MCF 10A (cell line): ENCODE measurements around the gene PHKG2. TPM values are rescaled to one million over a fixed set of nuclear protein-coding genes. Genes with fewer than 3 reads are reported as not detected.
A peak's percentile ranks its signal among the peaks of the same experiment; 100 is the strongest.

Experiments used
- BruUV-seq: library from RNA; stranded (reverse); fragments of 400-500 nt; replicated peaks from 2 replicates; lab custom pipeline; 2021; lab: Mats Ljungman, UMichigan
- CTCF ChIA-PET: fragments of 300-600 bp; sonication (Branson Sonifier 250); formaldehyde crosslinking; extraction: SDS; loops from one replicate; lab custom pipeline; 2021; ENCODE audit warnings: antibody characterized with exemption, inconsistent platforms; lab: Yijun Ruan, JAX
- POLR2A ChIA-PET: fragments of 300-600, 350-650 bp; sonication (Branson Sonifier 250); formaldehyde crosslinking; extraction: SDS; loops from one replicate; lab custom pipeline; 2020; ENCODE audit warnings: antibody characterized with exemption, inconsistent platforms; lab: Yijun Ruan, JAX
- DNase-seq: peaks from one replicate; pipeline ENCODE4 v3.0.0-alpha.2; 2018; ENCODE audit not compliant: unreplicated experiment
- H3K27ac Mint-ChIP-seq: one replicate; pipeline ENCODE4 v1.8.0; 2022; ENCODE audit warnings: mild to moderate bottlenecking, low read depth, mixed read lengths; ENCODE audit not compliant: unreplicated experiment
- H3K27me3 Mint-ChIP-seq: one replicate; pipeline ENCODE4 v1.8.0; 2022; ENCODE audit warnings: mixed read lengths; ENCODE audit not compliant: insufficient read depth, unreplicated experiment
- H3K36me3 Mint-ChIP-seq: one replicate; pipeline ENCODE4 v1.8.0; 2022; ENCODE audit warnings: mild to moderate bottlenecking, moderate library complexity, mixed read lengths; ENCODE audit not compliant: insufficient read depth, unreplicated experiment
- H3K4me1 Mint-ChIP-seq: one replicate; pipeline ENCODE4 v1.8.0; 2022; ENCODE audit warnings: mixed read lengths; ENCODE audit not compliant: insufficient read depth, unreplicated experiment
- H3K4me3 Mint-ChIP-seq: one replicate; pipeline ENCODE4 v1.8.0; 2022; ENCODE audit warnings: mild to moderate bottlenecking, moderate library complexity, mixed read lengths; ENCODE audit not compliant: unreplicated experiment
- H3K9me3 Mint-ChIP-seq: one replicate; pipeline ENCODE4 v1.8.0; 2022; ENCODE audit warnings: mixed read lengths; ENCODE audit not compliant: unreplicated experiment
- intact Hi-C: fragments of 100-400 bp; cut with micrococcal nuclease; formaldehyde crosslinking; loops from 2 replicates; pipeline ENCODE4 v1.14.1; 2022
- total RNA-seq: library from RNA; stranded (reverse); gene quantifications from 2 replicates; pipeline ENCODE4 v1.2.3, GENCODE V29; 2022
- TF ChIP-seq, protein P1 (sequence below): fragments of 200-600 bp; IDR thresholded peaks from one replicate; pipeline ENCODE4 v1.8.0; 2022; ENCODE audit warnings: antibody characterized with exemption, mild to moderate bottlenecking; ENCODE audit not compliant: unreplicated experiment

Gene PHKG2
- total RNA-seq, 1 experiment from 2014 or later, result 28.4 TPM

- DNase-seq, result peak; percentile 64
- ChIA-PET POLR2A (interaction anchor here (0.6 to 5.2 kb wide), 11 partner anchors 9 to 1812 kb away, joined by 3 to 123 read pairs (median 4); partner anchors contain the start of genes PHKG2 and SPNS1), CTCF (interaction anchor here (0.5 to 1.0 kb wide), 4 partner anchors 19 to 1227 kb away, joined by 3 to 4 read pairs (median 3); no protein-coding TSS in a partner anchor)
- Mint-ChIP-seq H3K4me1 (peaks cover 10% of the 10 kb centered on the region), H3K27me3 (no peaks in the 10 kb centered on the region), H3K27ac (peak overlapping the region; percentile 81), H3K9me3 (no peaks in the 10 kb centered on the region), H3K4me3 (peak overlapping the region; percentile 84), H3K36me3 (peaks cover 33% of the 10 kb centered on the region)
- no TSS peak for BruUV-seq
- intact Hi-C loops, result loop anchor here (10.0 kb wide), 1 partner anchor 158 kb away; the partner anchor contains the start of gene ORAI3
- TF ChIP-seq, protein P1, sequence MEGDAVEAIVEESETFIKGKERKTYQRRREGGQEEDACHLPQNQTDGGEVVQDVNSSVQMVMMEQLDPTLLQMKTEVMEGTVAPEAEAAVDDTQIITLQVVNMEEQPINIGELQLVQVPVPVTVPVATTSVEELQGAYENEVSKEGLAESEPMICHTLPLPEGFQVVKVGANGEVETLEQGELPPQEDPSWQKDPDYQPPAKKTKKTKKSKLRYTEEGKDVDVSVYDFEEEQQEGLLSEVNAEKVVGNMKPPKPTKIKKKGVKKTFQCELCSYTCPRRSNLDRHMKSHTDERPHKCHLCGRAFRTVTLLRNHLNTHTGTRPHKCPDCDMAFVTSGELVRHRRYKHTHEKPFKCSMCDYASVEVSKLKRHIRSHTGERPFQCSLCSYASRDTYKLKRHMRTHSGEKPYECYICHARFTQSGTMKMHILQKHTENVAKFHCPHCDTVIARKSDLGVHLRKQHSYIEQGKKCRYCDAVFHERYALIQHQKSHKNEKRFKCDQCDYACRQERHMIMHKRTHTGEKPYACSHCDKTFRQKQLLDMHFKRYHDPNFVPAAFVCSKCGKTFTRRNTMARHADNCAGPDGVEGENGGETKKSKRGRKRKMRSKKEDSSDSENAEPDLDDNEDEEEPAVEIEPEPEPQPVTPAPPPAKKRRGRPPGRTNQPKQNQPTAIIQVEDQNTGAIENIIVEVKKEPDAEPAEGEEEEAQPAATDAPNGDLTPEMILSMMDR, result no peak
These were observed 38.1 kb downstream of the PHKG2 start for GRCh38 chr16:30786115-30786935.

GRCh38 chr16:30786936-30787612, 38.8 kb downstream of the PHKG2 start, which contains the start of gene ZNF629:
TSS of gene ZNF629 (minus strand) at chr16:30787205. CDS start at chr16:30784482, 2,723 bp downstream.
- DNase-seq, result peak; percentile 59
- POLR2A ChIA-PET, result interaction anchor here (0.6 to 5.2 kb wide), 8 partner anchors 10 to 1813 kb away, joined by 3 to 123 read pairs (median 6); partner anchors contain the start of genes PHKG2 and SPNS1
- peak within 1 kb of the TSS; percentile 84 for H3K4me3 Mint-ChIP-seq
- BruUV-seq, result no TSS peak
- TF ChIP-seq, protein P1, result no peak
- CTCF ChIA-PET, result interaction anchor here (1.0 kb wide), 1 partner anchor 19 kb away, joined by 4 read pairs; no protein-coding TSS in a partner anchor
- H3K27ac Mint-ChIP-seq, result peak within 1 kb of the TSS; percentile 81
- intact Hi-C loops, result loop anchor here (1.0 to 10.0 kb wide), 2 partner anchors 18 to 158 kb away; partner anchors contain the start of gene ORAI3
- peaks cover 10% of the 10 kb centered on the region for H3K4me1 Mint-ChIP-seq
- H3K36me3 Mint-ChIP-seq, result peaks cover 33% of the 10 kb centered on the region
- H3K27me3 Mint-ChIP-seq, result no peaks in the 10 kb centered on the region
- no peaks in the 10 kb centered on the region for H3K9me3 Mint-ChIP-seq

DNA sequence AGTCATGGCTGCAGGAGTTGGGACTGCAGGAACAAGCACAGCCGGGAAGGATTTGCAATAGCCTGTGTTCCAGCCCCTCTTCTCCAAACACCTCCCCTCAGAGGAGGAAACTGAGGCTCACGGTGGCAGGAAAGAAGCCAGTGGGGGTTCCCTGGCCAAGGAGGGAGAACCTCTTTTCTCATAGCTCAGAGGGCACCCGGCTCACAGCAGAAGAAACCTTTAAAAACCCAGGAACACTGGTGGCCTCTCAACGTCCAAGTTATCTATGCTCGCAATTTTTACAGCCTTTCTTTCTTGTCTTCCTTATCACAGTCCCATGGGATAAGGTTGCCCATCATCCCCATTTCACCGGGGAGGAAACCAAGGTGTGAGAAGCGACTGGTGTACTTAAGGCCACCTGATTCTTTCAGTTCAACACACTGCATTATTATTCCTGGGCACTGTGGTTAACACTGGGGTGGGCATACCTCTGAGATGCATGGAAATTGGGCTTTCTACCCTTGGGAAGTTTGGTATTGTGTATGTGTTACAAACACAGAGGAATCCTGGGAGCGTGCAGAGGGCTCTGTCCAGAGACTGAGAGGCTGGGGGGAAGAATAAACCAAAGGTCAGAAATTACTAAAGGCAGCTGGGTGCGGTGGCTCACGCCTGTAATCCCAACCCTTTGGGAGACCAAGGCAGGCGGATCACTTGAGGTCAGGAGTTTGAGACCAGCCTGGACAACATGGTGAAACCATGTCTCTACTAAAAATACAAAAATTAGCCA, 39.6 kb downstream of the PHKG2 start:
- DNase-seq, result no peak
- BruUV-seq, result no TSS peak
- Mint-ChIP-seq H3K4me3 (peak overlapping the region; percentile 84), H3K9me3 (no peaks in the 10 kb centered on the region), H3K27ac (peak overlapping the region; percentile 81), H3K36me3 (peaks cover 28% of the 10 kb centered on the region), H3K27me3 (no peaks in the 10 kb centered on the region), H3K4me1 (peaks cover 10% of the 10 kb centered on the region)
- ChIA-PET CTCF (interaction anchor here (1.0 kb wide), 1 partner anchor 18 kb away, joined by 4 read pairs; no protein-coding TSS in a partner anchor), POLR2A (interaction anchor here (0.6 to 5.2 kb wide), 6 partner anchors 13 to 87 kb away, joined by 3 to 123 read pairs (median 8); partner anchors contain the start of gene PHKG2)
- TF ChIP-seq, protein P1, result no peak
- intact Hi-C loops, result loop anchor here (1.0 to 10.0 kb wide), 2 partner anchors 18 to 157 kb away; partner anchors contain the start of gene ORAI3
